HFFc6 (cell line): ENCODE data around the gene INVS. TPM values are rescaled to one million over a fixed set of nuclear protein-coding genes. Genes with fewer than 3 reads are reported as not detected.
"Not testable (repeated sequence)": the region's sequence is repeated elsewhere in the genome, so short reads cannot be mapped to it uniquely, and the experiment has no call there.

Experiments
- DNase-seq: peaks from one replicate; pipeline ENCODE4 v3.0.0-alpha.2; 2018
- H3K27ac Mint-ChIP-seq: 2 replicates; pipeline ENCODE4 v1.8.0; 2020; ENCODE audit warnings: mild to moderate bottlenecking, mixed read lengths
- H3K27me3 Mint-ChIP-seq: 2 replicates; pipeline ENCODE4 v1.8.0; 2021; ENCODE audit warnings: mild to moderate bottlenecking, moderate library complexity, mixed read lengths; ENCODE audit not compliant: insufficient read depth
- H3K36me3 Mint-ChIP-seq: 2 replicates; pipeline ENCODE4 v1.8.0; 2021; ENCODE audit warnings: low read depth, mixed read lengths
- H3K4me1 Mint-ChIP-seq: 2 replicates; pipeline ENCODE4 v1.8.0; 2020; ENCODE audit warnings: low read depth, mixed read lengths
- H3K4me3 Mint-ChIP-seq: 2 replicates; pipeline ENCODE4 v1.8.0; 2020; ENCODE audit warnings: mild to moderate bottlenecking, moderate library complexity, mixed read lengths
- H3K9me3 Mint-ChIP-seq: 2 replicates; pipeline ENCODE4 v1.8.0; 2020; ENCODE audit warnings: mild to moderate bottlenecking, mixed read lengths
- total RNA-seq, 6 experiments: library from RNA; stranded (reverse); fragmentation: NEBNext Ultra II Directional; extraction: Animal tissue kit (Norgen Biotek cat#: 25700); gene quantifications; 2 replicates in 1 of 6; 3 replicates in 5 of 6; pipeline ENCODE4 v1.2.3, GENCODE V29; 2021
- TF ChIP-seq, protein P1 (sequence below): fragments of 200-600 bp; sonication (generic); IDR thresholded peaks from 2 replicates; pipeline ENCODE4 v1.5.0; 2021; ENCODE audit warnings: antibody characterized with exemption, mild to moderate bottlenecking

The INVS gene
- total RNA-seq, 6 experiments from 2014 or later = 13.5 to 16.5 (median 14.6) TPM

DNA sequence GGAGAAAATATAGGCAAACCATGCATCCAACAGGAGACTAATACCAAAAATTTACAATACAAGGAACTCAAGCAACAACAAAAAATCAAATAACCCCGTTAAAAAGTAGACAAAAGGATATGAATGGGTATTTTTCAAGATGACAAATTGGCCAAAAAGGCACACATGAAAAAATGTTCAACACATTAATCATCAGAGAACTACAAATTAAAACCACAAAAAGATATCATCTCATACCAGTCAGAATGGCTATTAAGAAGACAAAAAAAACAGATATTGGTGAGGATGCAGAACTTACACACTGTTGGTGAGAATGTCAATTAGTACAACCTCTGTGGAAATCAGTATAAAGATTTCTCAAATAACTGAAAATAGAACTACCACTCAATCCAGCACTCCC, 218.7 kb downstream of the INVS start:
- Mint-ChIP-seq H3K36me3 (peaks cover 35% of the 10 kb centered on the region), H3K4me1 (peaks cover 45% of the 10 kb centered on the region), H3K9me3 (peaks cover 7% of the 10 kb centered on the region; the same call in 1 of the 2 replicates), H3K27me3 (no peaks in the 10 kb centered on the region), H3K4me3 (peak overlapping the region; percentile 63), H3K27ac (peak overlapping the region; percentile 80)
- DNase-seq = peak; percentile 74
- TF ChIP-seq, protein P1, sequence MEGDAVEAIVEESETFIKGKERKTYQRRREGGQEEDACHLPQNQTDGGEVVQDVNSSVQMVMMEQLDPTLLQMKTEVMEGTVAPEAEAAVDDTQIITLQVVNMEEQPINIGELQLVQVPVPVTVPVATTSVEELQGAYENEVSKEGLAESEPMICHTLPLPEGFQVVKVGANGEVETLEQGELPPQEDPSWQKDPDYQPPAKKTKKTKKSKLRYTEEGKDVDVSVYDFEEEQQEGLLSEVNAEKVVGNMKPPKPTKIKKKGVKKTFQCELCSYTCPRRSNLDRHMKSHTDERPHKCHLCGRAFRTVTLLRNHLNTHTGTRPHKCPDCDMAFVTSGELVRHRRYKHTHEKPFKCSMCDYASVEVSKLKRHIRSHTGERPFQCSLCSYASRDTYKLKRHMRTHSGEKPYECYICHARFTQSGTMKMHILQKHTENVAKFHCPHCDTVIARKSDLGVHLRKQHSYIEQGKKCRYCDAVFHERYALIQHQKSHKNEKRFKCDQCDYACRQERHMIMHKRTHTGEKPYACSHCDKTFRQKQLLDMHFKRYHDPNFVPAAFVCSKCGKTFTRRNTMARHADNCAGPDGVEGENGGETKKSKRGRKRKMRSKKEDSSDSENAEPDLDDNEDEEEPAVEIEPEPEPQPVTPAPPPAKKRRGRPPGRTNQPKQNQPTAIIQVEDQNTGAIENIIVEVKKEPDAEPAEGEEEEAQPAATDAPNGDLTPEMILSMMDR = no peak

DNA sequence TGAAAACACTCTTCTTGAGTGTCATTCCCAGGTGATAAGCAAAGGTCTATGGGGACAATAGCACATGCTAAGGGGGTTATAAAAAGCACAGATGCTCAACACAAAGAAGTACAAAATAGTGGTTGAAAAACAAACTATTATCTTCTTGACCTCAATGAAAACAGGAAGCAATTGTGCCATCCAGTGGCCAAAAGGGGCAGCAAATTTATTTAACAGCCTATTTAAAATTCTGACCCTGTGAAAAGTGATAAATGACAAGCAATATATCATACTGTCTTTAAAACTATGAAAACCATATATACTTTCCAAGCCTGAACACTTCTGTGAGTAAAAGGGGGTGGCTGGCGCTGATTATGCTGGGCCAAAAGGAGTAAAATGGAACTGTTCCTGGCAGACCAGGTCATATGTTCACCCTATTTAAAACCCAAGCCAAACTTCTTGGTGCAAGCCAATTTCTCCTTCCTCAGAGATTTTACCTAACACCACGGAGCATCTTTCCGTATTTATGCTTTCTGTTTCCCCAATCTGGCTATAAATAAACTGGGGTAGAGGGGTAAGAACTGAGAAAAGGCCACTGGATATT, 224.0 kb downstream of the INVS start:
- no peak overlapping the region for H3K4me3 Mint-ChIP-seq
- H3K36me3 Mint-ChIP-seq = peaks cover 4% of the 10 kb centered on the region; the same call in 1 of the 2 replicates
- H3K27ac Mint-ChIP-seq = no peak overlapping the region
- no peaks in the 10 kb centered on the region for H3K9me3 Mint-ChIP-seq
- TF ChIP-seq, protein P1 = peak; percentile 87
- peaks cover 14% of the 10 kb centered on the region for H3K4me1 Mint-ChIP-seq
- peak; percentile 43 for DNase-seq
- H3K27me3 Mint-ChIP-seq = no peaks in the 10 kb centered on the region

DNA sequence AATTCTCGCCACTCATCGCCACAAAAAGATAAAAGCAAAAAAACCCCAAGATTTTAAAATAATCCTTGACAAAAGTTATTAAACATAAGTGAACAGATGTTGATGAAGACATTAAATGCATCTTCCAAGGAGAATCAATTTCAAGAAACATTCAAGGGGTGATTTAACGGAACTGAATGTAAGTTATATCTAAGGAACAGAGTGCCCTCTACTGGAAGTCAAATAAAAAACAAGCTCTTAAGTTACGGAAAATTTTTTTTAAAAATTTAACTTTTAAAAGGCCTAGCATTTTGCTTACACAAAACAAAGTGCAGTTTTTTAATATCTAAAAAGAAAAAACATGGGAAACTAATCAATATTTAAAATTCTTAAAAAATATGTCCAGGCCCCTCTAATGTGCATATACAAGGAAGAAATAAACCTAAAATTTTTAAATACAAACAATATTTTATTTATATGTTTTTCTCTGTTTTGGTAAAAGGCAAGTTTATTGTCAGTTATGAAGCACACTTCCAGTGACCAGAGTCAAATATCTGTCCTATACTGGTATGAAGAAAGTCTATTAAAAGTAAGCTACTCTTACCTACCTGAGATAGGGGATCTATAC, 225.7 kb downstream of the INVS start:
- H3K27me3 Mint-ChIP-seq = no peaks in the 10 kb centered on the region
- TF ChIP-seq, protein P1 = peak; percentile 84
- no peak overlapping the region for H3K4me3 Mint-ChIP-seq
- H3K4me1 Mint-ChIP-seq = peaks cover 14% of the 10 kb centered on the region
- peak; percentile 39 for DNase-seq
- no peaks in the 10 kb centered on the region for H3K9me3 Mint-ChIP-seq
- H3K36me3 Mint-ChIP-seq = no peaks in the 10 kb centered on the region; the same call in 1 of the 2 replicates
- H3K27ac Mint-ChIP-seq = no peak overlapping the region

DNA sequence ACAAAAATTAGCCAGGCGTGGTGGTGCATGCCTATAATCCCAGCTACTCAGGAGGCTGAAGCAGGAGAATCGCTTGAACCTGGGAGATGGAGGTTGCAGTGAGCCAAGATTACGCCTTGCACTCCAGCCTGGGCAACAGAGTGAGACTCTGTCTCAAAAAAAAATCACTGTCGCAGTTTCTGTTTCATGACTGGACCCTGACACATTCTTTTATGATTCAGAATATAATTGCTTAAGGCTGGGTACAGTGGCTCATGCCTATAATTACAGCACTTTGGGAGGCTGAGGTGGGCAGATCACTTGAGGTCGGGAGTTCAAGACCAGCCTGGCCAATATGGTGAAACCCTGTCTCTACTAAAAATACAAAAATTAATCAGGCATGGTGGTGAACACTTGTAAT, 239.7 kb downstream of the INVS start:
- not testable (repeated sequence) for H3K27ac Mint-ChIP-seq, DNase-seq, H3K4me3 Mint-ChIP-seq, H3K9me3 Mint-ChIP-seq, H3K27me3 Mint-ChIP-seq, H3K4me1 Mint-ChIP-seq
- H3K36me3 Mint-ChIP-seq = peaks cover 23% of the 10 kb centered on the region

DNA sequence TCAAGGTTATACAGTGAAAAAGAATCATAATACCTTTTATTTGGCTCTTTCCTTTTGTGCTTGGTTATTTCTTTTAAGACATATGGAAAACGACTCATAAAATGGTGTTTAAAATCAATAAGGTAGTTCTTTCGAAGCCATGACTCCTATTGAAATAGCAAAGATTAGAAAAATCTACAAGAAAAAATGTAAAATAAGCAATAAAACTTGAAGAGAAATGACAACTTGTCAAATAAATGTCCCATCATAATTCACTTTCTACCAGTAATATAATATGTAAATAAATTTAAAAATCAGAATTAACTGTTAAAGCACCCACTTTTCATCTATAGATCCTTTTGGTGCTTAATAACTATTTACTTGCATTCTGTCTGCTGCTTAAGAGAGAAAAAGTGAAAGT, 241.2 kb downstream of the INVS start:
- TF ChIP-seq, protein P1 = no peak
- H3K4me1 Mint-ChIP-seq = peaks cover 6% of the 10 kb centered on the region
- DNase-seq = no peak
- no peaks in the 10 kb centered on the region; the same call in 1 of the 2 replicates for H3K27me3 Mint-ChIP-seq
- H3K9me3 Mint-ChIP-seq = no peaks in the 10 kb centered on the region
- H3K27ac Mint-ChIP-seq = no peak overlapping the region
- no peak overlapping the region for H3K4me3 Mint-ChIP-seq
- peaks cover 26% of the 10 kb centered on the region for H3K36me3 Mint-ChIP-seq

DNA sequence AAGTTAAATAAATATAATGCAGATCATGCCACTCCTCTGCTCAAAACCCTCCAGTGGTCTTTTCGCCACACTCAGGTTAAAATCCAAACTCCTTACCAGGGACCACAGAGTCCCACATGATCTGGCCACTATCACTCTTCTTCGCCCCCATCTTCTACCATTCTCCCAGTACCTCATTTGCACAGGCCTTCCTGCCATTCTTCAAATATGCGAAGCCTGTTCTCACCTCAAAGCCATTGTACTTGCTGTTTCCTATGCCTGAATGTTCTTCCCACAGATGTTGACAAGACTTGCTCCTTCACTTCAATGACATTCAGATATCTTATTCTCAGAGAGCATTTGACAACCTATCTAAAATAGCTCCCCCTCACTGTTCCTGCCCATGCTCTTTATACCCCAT, 242.8 kb downstream of the INVS start:
- Mint-ChIP-seq H3K27me3 (no peaks in the 10 kb centered on the region; the same call in 1 of the 2 replicates), H3K36me3 (peaks cover 32% of the 10 kb centered on the region), H3K4me3 (no peak overlapping the region), H3K4me1 (peaks cover 13% of the 10 kb centered on the region), H3K9me3 (no peaks in the 10 kb centered on the region), H3K27ac (no peak overlapping the region)
- TF ChIP-seq, protein P1 = no peak
- DNase-seq = no peak
